ENCODE measurements around the gene FGF2. TPM values are rescaled to one million over a fixed set of nuclear protein-coding genes. Genes with fewer than 3 reads are reported as not detected.
A peak's percentile ranks its signal among the peaks of the same experiment; 100 is the strongest.
"Not testable (repeated sequence)": the region's sequence is repeated elsewhere in the genome, so short reads cannot be mapped to it uniquely, and the experiment has no call there.

Gene FGF2
- total RNA-seq, 1 donor from 2014 or later: 6.0 TPM

DNA sequence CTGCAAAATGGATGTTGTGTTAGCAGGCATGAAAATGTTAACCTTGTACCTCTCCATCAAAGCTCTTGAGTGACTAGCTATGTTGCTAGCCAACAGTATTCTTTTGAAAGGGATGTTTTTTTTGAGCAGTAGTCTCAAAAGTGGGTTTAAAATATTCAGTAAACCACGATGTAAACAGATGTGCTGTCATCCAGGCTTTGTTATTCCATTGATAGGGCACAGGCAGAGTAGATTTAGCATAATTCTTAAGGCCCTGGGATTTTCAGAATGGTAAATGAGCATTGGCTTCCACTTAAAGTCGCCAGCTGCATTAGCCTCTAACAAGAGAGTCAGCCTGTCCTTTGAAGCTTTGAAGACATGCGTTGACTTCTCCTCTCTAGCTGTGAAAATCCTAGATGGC lies 18.4 kb downstream of the FGF2 start:
- no peak for DNase-seq (ENCODE audit: low read depth in 2 of 2)

DNA sequence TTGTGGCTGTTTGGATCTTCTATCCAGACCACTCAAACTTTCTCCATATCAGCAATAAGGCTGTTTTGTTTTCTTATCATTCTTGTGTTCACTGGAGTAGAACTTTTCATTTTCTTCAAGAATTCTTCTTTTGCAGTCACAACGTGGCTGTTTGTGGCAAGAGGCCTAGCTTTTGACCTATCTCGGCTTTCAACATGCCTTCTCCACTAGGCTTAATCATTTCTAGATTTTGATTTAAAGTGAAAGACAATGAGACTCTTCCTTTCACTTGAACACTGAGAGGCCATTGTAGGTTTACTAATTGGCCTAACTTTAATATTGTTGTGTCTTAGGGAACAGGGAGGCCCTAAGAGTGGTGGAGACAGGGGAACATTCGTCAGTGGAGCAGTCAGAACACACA lies 19.1 kb downstream of the FGF2 start:
- no peak for DNase-seq (ENCODE audit: low read depth in 2 of 2)

DNA sequence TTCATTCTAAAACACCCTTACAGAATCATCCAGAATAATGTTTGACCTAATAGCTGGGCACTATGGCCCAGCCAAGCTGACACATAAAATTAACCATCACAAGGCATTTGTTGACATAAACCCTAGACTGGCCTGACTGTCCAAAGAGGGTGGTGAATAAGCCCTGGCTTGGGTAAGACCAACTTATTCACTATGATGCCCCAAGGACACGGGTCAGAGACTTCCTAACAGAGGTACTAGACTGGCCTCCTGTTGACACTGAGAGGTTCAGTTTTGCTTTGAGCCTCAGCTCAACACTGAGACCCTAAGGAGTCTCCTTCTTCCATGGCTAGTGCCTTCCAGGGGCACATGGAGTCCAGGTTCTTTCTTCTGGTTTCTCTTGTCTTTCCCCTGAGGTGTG lies 21.3 kb downstream of the FGF2 start:
- no peak for DNase-seq (ENCODE audit: low read depth in 2 of 2)

DNA sequence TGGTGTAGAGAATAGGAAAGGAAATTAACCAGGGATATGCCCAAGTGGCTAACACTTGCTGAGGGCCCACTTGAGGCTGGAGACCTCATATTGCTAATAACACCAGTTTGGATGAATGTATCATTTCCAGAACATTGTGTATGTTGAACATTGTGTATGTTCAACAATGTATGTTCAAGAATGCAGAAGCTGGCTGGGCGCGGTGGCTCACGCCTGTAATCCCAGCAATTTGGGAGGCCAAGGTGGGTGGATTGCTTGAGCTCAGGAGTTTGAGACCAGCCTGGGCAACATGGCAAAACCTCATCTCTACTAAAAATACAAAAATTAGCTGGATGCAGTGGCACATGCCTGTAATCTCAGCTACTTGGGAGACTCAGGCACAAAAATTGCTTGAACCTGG lies 23.2 kb downstream of the FGF2 start:
- not testable (repeated sequence) for DNase-seq (ENCODE audit: low read depth in 2 of 2)

DNA sequence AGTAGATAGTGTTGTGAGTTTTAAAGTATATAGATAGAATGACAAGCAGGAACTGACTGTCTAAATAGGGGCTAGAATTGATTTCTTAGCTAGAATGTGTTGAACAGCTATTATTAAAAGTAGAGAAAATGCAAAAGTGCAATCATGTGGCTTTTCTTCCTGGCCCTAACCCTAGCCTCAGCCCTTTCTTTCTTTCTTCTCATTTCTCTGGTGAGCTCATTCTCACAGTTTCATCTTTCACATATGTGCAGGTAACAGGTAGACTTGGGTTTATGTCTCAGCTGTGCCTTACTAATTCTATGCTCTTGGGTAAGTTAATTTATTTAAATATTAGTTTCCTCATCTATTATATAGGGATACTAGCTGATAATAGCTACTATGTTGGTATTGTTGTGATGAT lies 24.9 kb downstream of the FGF2 start:
- DNase-seq (ENCODE audit: low read depth in 2 of 2): no peak

DNA sequence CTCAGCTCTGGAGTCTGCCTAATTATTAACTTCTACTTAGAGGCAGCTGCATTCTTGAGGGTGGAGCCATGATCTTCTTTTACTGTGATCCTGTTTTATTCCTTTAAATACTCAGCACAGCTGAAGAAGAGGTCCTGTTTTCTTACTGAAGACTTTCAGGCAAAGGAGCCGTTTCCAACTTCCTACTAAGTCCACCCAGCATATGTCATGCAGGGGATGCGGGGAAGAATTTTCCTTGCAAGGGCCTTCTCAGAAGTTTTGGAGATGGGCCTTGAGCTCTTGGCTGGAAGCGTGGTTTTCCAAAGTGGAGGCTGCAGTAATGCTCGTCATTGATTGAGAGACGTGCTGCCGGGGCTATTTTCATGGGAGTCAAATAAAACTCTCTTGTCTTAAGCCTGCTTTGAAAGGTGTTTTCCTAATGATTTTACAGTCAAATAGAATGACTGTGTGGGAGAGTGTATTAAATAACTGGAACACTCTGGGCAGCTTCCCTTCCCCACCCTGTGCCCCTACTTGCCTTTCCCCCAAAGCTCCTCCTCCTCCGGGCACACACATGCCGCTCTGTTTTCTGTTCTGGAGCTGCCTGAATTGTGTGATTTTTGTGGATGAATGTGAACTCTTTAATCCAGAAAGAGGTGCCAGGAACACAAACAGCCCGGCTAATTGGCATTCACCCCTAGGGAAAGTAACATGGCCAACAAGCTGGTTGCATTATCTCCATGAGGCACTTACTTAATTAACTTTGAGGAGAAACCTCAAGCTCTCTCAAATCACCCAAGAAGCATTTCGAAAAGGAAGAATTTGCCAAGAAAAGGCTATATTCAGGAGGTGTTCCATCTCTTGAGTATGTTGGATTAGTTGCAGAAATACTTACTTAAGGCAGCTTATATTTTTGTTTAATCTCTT lies 28.1 kb downstream of the FGF2 start:
- DNase-seq (ENCODE audit: low read depth in 2 of 2): no peak

DNA sequence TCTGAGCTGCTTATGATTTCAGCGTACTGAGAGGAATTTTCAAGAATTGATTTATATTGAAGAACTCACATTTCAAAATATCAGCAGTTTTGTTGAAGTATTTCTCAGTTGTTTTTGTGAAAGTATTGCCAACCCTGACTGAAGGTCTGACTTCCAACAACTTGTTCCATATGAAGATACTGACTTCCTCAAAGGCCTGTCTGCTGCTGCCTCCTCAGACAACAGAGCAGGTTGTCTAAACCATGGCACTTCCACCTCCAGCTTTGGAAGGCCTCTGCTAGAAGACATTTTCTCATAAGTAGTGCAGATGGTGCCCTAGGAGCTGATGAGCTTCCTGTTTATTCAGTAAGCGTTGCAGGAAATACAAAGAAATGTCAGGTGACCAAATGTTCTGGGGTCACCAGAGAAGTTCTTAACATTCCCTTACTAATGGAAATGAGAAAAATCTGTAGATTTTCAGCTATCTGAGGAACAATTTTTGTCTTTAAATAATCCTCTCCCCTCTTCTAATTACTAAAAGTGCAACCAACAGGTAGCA lies 28.8 kb downstream of the FGF2 start:
- peak in 1 of 2 donors; percentile 62 for DNase-seq (ENCODE audit: low read depth in 2 of 2)

DNA sequence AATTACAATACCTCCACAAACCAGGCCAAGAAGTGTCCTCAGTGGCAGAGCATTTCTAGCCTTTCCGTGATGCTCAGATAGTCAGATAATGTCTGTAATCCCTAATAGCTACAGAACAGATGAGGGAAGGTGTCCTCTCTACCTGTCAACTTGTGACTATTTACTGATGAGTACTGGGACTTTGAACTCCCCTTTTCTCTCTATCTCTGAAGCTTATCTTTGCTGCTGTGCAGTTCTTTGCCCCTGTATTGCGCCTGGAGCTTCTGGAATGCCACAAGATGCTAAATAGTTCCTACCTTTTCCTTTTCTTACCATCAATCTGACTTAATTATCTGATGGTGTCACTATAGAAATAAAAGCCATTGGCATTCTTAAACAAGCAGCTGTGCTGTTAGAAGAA lies 30.5 kb downstream of the FGF2 start:
- DNase-seq (ENCODE audit: low read depth in 2 of 2): no peak

DNA sequence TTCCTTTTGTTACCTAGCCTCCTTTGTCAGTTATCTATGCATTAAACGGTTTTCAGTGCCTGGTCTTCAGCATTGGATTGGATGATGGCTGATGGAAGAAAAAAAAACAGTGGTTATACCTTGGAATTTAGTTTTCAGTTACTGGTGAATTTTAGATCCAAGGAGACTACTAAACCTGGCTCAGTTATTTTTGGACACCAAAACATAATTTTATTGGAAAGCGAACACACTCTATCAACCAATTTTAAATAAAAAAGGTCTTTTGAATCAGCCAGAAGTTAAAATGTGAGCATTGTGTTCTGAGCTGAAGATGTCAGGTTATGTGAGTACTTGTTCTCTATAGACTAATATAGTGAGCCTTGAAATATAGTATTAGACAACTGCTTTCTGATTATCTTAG lies 32.1 kb downstream of the FGF2 start:
- DNase-seq (ENCODE audit: low read depth in 2 of 2): no peak

DNA sequence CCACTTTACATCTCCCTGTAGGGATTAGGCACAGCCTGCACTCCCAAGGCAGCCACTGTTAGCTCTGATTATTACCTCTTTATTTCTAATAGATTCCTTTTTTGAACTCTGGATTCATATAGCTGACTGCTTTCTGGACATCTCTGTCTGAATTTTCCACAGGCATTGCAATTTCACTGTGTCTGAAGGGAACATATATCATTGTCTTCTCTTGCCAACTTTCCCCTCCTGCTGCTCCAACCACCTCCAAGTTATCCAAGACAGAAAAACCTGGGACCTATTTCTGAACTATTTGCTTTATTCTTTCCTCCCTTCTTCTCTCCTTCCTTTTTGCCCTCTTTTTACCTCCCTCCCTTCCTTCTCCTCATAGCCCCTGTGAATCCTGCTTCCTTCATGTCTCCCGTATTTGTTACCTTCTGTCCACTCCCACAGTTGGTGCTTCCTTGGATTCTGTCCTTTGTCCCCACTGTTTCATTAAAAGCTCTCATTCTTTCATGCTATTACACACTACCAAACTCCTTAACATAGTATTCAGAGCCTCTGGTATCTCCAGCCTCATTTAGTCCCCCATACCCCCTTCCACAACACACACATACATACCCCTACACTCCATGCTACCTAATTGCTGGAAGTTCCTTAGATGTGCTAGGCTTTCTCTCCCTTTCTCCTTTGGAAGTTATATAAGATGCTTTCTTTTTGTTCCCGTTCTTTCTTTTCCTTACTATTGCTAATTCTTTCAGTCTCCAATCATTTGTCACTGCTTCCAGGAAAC lies 34.7 kb downstream of the FGF2 start:
- DNase-seq (ENCODE audit: low read depth in 2 of 2): no peak

DNA sequence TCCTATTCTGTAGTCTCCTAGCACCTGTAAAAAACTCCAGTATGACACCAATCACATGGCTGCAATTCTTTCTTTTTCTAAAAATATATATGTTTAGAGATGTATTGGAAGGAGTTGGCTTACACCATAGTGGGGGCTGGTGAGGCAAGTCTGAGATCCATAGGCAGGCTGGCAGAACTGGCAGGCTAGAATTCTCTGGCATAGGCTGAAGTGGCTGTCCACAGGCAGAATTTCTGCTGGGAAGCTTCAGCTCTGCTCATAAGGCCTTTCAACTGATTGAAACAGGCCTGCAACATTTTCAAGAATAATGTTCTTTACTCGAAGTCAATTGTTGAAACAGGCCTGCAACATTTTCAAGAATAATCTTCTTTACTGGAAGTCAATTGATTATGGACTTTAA lies 37.0 kb downstream of the FGF2 start:
- DNase-seq (ENCODE audit: low read depth in 2 of 2): no peak

DNA sequence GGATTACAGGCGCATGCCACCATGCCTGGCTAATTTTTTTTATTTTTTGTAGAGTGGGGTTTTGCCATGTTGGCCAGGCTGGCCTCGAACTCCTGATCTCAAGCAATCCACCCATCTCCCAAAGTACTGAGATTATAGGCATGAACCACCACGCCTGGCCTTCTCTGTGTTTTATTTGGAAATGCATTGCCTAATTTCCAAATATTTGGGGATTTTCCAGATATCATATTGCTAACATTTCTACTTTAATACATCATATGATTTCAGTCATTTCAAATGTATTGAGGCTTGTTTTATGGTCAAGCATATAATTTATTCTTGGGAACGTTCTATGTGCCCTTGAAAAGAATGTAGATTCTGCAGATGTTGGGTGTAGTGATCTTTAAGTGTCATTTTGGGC lies 38.8 kb downstream of the FGF2 start:
- no peak for DNase-seq (ENCODE audit: low read depth in 2 of 2)

DNA sequence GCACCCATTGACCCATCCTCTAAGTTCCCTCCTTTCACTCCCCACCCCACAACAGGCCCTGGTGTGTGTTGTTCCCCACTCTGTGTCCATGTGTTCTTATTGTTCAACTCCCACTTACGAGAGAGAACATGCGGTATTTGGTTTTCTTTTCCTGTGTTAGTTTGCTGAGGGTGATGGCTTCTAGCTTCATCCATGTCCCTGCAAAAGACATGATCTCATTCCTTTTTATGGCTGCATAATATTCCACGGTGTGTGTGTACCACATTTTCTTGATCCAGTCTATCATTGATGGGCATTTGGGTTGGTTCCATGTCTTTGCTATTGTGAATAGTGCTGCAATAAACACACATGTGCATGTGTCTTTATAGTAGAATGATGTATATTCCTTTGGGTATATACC lies 41.6 kb downstream of the FGF2 start:
- not testable (repeated sequence) for DNase-seq (ENCODE audit: low read depth in 2 of 2)

DNA sequence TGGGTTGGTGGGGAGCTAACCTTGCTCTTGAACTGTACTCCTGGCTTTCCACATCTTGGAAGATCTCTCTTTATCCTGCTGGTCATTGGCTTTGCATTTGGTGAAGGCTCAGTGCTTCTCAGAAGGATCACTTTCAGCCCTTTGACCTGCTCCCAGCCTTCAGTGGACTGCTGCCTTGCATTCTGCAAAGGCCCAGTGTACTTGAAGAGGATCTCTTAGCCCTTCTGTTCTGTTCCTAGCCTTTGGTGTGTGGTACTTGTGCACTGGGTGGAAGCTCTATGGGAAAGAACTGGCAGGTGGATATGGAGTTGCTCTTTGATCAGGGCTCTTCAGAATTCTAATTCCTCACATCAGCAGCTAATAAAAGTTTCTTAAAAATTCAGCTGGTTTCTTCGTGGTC lies 46.5 kb downstream of the FGF2 start:
- no peak for DNase-seq (ENCODE audit: low read depth in 2 of 2)

DNA sequence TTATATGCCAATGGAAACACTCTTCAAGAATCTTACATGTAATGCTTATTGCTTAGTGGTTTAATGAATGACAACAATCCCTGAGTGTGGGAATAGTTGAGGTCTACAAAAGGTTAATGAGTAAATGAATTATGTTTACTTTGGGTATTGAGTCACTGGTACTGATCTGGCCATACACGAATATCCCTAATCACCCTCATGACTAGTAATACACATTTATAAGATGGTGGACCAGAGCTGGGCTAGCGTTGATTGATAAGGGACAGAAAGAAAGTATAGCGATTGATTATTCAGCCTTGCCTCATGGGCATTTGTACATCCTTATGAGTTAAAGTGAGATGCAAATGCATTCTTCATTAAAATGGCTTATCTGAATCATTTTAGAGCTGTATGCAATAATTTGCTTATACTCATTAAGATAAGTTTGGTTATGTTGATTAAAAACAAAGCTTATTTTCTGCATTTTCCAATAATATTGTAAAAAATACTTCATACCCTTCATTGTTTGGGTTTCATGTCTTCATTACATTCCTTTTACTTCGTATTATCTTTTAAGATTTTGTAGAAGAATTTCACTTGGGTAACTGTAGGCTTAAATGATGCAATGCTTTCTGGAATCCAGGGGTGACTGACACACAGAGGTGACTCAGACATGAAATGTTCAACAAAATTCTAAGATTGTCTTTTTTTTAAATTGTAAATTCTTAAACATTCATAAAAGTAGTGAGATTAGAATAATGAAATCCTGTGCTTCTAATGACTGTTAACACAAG lies 47.4 kb downstream of the FGF2 start:
- peak in 1 of 2 donors; percentile 76 for DNase-seq (ENCODE audit: low read depth in 2 of 2)

DNA sequence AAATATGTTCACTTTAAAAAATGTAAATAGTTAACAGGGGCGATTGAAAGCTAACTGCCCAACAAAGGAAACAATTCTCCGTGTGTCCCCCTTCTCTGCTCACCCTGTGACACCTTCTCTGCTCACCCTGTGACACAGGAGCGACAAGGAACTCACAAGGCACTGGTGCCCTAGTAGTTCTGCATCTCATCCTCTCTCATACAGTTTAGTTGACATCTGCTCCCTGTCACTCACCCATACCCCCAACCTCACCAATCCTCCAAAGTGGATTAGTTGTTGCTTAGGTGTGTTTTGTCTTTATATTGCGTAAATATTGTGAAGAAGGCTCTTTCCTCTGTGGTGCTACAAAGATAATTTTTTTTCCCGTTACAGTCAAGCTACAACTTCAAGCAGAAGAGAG lies 49.3 kb downstream of the FGF2 start:
- no peak for DNase-seq (ENCODE audit: low read depth in 2 of 2)

DNA sequence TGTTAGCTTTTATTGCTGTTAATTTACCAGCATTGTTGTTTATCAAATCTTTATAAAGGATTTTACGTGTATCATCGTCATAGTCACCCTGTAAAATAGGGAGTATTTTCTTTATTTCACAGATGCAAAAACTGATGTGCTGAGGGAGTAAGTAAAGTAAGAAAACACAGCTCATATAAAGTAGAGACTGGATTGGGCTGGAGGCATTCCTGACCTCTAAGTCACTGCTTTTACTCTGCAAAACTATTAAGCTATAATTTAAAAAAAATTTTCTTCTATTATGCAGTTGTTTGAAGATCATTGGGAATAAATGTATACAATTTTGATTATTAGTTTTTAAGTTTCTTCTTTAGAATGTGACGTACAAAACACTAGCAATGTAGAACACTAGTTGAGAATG lies 49.8 kb downstream of the FGF2 start:
- DNase-seq (ENCODE audit: low read depth in 2 of 2): no peak

DNA sequence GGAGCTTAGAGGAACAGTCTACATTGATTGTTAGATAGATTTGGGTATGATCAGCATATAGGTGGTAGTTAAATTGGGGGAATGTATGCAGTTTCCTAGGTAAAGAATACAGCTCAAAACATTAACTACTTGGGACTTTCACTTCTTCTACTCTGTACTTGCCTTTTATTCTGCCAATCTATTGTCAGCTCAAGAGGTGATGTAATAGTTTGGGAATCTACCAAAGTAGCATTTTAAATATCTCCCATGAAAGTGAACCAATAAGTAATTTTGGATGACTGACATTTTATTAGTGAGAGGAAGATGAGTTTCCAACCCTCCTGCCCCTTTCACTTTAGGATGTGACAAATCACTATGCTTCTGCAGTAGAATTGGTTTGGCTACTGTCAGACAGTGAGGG lies 52.4 kb downstream of the FGF2 start:
- peak in 1 of 2 donors; percentile 58 for DNase-seq (ENCODE audit: low read depth in 2 of 2)

DNA sequence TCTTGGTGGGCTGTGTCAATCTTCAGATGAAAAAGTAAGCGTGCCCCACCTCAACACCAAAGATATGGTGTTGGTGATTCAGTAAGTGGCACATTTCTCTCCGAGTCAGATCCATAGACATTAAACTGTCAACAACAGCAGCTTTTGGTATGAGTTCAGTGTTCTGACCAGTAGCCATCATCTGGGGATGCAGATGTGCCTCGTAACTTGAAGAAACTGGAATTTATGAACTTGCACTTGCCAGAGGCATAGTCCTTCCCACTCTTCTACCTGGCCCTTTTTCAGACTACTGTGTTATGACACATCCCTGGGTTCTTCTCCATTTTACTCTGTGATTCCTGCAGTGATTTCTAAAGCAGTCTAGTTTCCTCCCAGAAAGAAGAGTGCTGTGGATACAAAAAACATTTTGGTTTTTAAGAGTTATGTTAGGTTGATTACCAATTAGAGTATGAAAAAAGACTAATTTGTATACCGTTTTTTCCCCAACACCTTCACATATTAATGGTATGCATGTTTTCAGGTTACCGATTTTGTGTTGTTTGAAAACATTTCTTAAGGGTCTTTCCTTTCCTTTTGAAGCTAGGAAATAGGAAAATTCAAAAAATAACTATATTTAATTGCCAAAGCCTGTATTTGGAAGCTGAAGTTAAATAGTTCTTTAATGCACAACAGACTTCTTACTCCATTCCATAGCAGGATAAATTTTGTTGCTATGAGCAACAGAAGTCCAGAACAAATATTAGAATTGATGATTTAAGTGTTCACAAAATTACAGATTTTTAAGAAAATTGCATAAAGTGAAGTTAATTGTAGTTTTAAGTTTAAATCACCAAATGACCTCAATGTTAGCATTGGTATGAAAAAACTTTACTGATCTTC lies 56.5 kb downstream of the FGF2 start:
- DNase-seq (ENCODE audit: low read depth in 2 of 2): no peak

DNA sequence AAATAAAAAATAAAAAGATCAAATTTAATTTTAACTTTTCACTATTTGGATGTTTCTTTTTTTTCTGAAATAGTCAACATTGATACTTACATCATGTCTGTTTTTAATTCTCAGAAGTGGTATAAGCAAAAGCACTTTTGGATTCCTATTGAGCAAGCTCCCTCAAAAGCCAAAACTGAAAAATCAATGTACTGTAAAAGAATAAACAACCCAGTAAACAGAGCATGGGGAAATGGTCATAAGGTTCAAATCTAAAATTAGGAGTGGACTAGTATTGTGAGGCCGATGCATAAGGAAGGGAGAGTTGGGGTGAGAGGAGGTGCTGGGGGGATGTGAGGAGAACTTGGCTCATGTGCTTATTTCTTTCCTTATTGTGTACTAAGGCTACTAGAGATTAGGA lies 57.9 kb downstream of the FGF2 start:
- DNase-seq (ENCODE audit: low read depth in 2 of 2): no peak

DNA sequence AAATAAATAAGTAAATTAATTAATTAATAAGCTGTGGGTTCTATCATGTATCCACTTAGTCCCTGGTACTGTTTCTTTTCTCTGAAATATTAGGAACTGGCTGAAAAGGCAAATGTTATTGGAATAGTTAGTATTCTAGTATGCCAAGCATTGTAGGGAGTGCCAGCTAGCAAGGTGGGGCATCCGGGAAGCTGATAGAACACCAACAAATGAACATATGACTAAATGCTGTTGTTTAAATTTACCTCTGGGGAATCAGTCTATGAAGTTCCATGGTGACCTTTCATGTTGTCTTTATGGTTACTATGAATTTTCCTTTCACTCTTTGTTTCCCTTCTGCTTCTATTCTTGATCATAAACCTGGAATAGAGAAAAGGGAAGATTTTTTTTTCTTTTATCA lies 63.1 kb downstream of the FGF2 start:
- peak; percentile 31 to 60 for DNase-seq (ENCODE audit: low read depth in 2 of 2)
